GM21528 (cell line): Measurements from ENCODE around the gene CACNA1C.

Experiments used
- ATAC-seq: cut with Tn5 transposase; IDR thresholded peaks from one replicate; pipeline ENCODE4 v1.9.1; 2021; ENCODE audit warnings: mild to moderate bottlenecking, moderate library complexity; ENCODE audit not compliant: unreplicated experiment, low FRiP score

The CACNA1C gene

DNA sequence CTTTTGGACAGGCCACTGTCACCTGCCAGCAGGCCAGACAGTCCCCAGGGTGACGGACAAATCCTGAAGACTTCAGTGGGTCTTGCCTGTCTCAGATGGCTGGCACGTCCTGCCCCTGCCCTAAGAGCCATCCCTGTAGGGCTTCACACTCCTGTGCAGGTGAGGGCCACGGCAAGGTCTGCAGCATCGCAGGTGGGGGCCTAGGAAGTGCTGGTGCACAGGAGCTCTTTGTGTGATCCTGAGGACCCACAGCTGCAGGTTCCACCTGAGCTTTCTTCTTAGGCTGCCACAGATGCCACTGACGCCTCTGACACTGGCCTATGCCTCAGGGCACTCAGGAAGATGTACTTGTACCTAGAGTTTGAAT lies 633.5 kb downstream of the CACNA1C start:
- no peak for ATAC-seq

DNA sequence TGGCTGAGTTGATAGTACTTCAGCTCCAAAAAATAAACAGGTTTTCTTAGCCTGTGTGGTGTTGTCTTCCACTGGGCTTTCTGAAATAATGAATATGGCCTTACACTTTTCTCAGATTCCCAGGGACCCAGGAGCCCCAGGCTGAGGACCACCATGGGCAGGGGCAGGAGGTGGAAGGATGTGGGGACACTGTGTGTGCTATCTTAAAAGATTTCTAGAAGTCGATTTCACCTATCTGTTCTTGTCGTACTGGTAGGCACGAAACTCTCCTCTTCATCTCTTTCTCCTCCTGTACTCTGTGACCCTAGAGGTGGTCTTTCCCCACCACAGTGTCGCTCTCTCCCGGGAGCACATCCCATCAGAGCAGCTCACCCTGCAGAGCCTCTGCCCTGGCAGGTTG lies 634.3 kb downstream of the CACNA1C start:
- no peak for ATAC-seq

DNA sequence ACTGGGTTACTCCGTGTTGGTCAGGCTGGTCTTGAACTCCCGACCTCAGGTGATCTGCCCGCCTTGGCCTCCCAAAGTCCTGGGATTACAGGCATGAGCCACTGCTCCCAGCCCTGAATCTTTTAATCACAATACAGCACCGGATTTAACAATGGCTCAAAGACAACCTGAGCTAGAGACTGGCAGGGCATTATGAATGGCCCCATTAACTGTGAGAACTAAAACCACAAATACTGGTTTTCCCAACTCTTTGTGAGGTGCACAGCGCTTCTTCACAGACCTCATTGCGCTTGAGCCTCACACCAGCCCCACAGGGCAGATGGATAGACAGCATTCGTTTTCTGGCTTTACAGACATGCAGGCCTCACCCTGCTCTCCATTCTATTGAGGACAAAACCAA lies 634.9 kb downstream of the CACNA1C start:
- no peak for ATAC-seq

DNA sequence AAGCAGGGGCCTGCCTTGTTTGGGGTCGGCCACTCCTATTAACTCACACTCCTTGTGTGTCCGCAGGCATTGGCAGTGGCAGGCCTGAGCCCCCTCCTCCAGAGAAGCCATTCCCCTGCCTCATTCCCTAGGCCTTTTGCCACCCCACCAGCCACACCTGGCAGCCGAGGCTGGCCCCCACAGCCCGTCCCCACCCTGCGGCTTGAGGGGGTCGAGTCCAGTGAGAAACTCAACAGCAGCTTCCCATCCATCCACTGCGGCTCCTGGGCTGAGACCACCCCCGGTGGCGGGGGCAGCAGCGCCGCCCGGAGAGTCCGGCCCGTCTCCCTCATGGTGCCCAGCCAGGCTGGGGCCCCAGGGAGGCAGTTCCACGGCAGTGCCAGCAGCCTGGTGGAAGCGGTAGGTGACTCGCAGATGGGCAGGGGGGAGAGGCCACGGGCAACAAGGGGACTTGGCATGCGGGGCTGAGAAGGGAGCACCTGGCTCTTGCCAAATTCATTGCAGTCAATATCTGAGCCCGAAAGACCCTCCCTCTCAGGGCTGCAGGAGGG lies 635.7 kb downstream of the CACNA1C start:
- no peak for ATAC-seq

DNA sequence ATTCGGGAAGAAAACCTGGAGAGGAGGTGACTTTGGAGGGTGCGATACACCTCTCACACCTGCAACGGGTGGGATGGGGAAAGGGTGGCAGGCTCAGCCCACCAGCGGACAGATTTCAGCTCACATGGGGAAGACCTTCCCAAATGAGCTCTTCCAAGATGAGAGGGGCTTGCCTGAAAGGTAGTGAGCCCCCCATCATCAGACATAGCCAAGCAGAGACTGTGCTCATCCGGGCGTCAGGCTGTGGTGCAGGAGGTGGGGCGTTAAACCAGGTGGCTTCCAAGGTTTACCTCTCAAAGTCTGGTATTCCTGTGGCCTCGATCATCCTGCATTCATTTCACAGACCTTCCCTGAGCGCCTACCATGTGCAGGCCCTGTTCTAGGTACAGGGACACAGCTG lies 636.6 kb downstream of the CACNA1C start:
- no peak for ATAC-seq

DNA sequence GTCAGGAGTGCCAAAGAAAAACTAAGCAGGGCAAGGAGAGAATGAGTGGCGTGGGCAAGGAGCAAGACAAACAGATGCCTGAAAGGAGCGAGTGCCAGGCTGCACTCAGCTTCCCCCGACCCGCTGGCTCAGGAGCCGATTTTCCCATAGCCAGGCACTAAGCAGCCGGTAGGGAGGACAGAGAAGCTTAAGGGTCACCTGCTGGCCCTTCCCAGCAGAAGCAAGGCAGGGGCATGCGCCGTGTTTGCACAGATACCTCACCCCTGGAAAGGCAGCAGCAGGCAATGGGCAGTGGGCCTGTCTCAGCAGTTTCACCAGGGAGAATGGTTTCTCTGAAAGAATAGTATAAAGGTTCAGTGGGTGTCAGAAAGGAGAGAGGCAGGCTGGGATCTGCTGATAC lies 637.1 kb downstream of the CACNA1C start:
- ATAC-seq: no peak

DNA sequence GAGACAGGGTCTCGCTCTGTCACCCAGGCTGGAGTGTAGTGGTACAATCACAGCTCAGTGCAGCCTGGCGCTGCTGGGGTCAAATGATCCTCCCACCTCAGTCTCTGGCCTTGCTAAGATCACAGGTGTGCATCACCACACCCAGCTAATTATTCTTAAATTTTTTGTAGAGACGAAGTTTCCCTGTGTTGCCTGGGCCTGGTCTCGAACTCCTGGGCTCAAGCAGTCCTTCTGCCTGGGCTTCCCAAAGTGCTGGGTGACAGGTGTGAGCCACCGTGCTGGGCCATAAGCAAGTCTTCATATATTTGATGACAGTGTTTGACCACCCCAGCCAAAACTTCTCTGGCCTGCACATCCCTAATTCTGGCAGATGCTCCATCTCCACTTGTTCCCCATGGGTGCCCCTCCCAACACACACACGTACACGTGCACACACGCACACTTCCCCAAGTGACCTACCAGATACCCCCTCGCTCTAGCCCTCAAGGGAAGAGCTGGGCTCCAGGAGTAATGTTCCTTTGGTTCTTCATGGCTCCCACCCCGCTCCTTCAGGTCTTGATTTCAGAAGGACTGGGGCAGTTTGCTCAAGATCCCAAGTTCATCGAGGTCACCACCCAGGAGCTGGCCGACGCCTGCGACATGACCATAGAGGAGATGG lies 637.7 kb downstream of the CACNA1C start:
- ATAC-seq: no peak

DNA sequence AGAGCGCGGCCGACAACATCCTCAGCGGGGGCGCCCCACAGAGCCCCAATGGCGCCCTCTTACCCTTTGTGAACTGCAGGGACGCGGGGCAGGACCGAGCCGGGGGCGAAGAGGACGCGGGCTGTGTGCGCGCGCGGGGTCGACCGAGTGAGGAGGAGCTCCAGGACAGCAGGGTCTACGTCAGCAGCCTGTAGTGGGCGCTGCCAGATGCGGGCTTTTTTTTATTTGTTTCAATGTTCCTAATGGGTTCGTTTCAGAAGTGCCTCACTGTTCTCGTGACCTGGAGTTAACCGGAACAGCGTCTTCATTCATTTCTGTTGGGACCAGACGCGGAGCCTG lies 638.2 kb downstream of the CACNA1C start:
- no peak for ATAC-seq

DNA sequence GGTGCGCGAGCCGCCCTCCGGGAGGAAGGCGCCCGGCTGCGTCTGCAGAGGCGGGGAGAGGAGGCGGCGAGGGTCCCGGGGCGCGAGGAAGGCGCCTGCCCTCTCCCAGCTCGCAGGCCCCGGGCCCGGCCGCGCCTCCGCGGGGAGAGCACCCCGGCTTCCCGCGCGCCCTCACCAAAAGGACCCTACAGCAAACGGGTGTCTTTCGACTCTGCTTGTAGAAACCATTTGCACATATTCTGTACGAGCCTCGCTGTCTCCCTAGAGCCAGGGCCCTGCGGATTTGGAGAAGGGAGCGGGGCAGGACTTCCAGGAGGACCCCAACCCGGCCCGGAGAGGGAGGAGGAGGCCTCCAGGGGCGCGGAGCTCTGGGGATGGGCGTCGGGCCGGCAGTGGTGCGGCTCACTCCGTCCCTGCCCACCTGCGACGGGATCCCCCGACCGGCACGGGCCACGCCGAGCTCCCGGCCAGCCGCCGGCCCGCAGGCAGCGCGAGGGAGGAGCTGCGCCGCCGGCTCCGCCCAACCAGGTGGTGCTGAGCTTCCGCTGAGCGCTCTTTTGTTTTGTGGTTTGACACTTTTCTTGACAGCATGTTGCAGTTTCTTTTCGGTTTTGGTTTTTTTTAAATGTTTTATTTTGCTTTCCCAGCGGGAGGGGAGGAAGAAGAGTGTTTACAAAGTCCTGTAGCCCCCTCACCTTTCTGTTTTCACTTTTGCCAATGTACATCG lies 638.7 kb downstream of the CACNA1C start:
- ATAC-seq: no peak

DNA sequence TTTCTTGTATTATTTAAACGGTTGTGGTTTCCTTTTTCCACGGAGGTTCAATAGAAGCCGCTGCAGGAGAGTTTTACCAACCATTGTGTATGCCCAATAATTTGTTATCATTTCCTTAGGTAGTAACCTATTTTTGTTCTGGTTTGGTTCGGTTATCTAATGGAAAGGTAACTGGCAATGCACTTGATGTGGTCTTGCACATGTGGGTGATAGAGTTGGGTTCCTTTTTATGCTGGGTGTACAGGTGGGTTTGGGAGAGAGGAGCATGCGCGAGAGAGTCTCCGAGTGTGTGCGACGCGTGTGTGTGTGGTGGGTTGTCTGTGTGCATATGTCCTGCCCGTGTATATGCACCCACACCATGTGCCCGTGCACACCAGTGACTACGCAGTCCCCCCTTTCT lies 639.3 kb downstream of the CACNA1C start:
- no peak for ATAC-seq

DNA sequence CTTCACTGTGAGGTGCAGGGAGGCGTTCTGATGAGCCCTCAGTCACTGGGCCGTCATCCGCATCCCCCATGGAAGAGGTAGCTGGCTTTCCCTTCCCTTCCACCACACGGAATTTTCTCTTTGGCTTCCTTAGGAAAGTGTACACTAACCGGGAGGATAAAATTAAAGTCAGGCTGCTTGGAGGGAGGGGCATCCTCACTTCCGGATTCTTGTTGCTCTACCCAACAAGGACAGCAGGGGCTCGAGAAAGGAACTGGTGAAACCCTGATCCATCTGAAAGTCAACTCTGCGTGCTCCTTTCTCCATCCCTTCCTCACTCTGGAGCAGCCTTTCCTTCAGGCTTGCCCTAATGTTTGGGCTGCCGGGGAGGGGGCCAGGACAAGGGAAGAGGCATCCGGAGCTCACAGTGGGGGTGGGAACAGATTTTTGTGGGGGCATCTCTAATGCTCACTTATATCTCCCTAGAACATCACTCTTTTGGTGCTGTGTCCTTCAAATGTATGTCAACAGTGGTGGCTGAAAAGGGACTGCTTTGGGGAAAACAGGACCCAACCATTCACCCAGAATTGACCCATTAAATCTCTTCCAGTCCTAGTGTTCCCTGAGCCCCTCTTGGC lies 640.6 kb downstream of the CACNA1C start:
- no peak for ATAC-seq

DNA sequence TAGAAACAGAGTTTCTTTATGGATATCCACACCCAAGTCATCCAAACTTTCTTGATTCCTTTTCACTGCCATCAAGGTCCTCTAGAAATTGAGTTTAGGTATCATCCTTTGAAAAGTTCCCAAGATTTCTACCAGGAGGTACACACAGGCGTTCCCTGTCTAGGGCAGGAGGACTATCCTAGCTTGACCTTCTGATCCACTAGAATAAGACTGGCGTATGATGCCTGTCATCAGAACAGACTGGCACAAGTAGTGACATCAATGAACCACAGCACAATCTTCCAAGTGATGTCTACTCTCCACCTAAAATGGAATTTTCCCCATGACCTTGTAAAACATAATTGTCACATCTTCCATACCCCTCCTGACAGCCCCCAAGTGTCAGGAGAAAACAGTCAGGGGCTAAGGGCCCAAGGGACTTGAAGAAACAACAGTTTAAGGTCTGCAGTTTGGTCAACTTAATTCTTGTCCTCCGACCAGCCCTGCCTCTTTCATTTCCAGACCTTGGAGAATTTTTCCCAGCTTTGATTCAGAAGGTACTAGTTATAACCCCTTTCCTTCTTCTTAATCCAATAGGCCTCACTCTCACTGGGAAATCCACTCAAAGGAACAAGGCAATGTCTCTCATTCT lies 641.3 kb downstream of the CACNA1C start:
- ATAC-seq: no peak

DNA sequence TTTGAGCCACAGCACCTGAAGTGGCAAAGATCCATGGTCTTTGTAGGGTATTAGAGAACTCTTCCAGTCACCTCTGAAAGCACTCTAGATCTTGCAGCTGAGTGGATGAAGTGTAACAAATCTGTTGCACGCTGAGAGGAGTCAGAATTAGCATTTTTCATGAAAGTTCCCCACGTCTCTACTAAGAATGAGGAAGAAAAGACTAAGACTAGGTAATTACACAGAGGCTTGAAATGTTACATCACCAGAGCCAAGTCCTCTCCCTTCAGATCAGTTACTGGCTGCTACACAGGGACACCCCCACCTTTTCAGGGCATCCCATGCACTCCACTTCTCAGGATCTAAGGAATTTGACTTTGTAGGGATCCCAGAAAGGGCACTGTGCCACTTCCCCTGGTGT lies 643.3 kb downstream of the CACNA1C start:
- no peak for ATAC-seq

DNA sequence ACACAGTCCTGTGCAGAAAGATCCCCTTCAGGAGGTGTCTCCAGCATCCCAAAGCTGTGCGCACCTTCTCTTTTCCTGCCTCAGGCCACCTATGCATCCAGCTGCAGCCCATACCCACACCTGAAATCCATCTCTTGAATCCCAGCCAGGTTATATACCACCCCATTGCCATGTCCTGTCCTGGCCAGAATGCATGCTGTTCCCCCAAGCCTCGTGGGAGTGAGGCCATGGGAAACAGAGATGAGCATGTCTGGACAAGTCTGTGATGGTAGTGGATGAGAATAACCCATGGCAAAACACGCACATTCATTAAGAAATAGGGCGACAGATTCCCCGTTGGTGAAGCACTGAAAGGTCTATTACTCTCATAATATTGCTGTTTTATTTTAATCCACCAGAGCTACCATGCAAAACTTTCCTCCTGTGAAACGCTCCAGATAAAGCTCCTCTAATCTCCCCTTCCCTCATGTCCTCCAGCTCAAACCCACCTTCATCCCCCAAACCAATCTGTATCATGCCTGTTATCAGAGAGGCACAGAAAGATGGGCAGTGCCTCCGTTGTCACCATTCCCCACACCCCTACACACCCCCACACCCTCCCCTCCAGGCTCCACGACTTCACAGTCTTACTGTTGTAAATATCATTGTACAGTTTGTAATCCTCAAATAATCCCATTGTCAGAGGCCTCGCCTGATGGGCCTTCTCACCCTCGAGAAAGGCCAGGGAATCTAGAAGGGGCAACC lies 644.4 kb downstream of the CACNA1C start:
- no peak for ATAC-seq

DNA sequence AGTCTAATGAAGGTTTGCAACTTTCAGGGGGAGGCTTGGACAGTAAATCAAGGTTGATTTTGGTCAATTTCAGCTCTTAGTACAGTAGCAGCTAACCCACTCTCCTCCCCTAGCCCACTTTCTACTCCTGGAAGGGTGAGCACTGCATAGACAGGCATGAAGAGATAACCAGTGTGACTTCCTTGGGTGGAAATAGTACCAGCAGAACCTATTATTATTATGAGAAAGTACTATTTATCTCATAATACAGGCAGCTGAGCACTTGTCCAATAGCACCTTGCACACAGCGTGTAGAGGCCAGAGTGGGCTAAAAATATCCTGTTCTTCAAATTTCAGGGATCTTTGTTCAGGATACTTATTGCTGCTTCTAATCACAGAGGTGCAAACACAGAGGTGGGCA lies 645.8 kb downstream of the CACNA1C start:
- ATAC-seq: no peak

DNA sequence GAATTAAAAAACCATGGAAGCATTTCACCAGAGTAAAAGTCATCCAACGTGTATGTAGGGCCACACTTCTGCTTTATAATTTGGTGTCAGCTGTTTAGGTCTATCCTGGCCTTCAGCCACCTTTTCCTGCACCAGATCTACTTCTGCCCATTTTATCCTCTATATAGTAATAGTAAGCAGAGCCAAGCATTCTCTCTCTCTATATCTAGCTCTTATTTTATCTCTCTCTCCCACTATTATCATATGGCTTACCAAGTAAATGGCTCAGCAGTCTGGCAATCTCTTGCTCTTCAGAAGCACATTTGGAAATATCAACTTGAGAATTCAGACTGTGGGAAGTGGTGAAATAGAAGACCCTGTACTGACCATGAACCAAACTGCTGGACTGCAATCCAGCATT lies 657.9 kb downstream of the CACNA1C start:
- no peak for ATAC-seq

DNA sequence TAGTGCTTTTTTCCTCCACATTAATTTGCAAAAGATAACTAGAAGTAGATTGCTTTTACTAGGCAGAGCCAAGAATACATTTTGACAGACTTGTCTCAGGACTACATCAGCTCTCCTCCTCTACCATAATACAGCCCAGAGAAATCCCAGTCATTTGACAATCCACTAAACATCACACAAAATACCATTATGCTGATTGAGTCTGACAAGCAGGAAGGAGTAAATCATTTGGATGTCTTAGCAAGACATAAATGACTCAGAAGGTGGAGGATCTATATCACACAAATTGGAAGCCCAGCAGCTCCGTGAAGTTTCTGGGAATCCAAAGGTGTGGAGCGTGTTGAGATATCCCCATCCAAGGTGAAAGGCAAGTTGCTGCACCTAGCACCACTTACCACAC lies 666.6 kb downstream of the CACNA1C start:
- ATAC-seq: no peak

DNA sequence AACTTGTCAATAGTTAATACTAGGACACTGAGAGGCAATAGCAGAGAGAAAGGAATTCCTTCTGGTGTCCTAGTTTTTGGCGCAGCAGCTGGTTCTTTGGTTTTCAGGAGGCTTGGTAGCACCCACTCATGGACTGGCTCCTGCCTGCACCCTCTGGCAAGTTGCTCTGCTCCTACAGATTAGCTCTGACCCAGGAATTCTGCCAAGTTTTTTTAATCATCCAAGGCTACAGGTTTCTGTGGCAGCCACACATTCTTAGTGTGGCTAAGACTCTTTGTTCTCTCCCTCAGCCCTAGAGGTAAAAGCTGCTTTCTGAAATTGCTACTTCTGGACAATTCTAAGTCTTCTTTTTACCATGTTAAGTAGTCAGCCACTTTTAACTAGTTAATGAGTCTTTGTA lies 670.0 kb downstream of the CACNA1C start:
- no peak for ATAC-seq

DNA sequence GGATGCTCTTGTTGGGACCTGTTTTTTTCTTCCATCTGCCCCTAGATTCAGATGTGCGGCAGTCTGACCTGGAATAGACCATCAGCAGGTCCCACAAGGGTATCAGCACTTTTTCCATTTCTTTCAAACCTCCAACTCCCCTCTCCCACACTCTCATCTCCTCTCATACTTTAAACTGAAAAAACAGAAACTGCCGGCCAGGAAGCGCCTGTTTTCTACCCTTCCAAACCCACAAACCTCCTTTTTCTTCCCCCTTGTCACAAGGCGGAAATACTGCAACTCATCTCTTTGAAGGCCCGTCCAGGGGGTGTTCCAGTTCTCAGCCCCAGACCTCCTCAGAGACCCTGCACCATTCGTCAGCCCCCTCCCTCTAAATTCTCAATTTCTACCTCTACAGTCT lies 679.5 kb downstream of the CACNA1C start:
- ATAC-seq: no peak

DNA sequence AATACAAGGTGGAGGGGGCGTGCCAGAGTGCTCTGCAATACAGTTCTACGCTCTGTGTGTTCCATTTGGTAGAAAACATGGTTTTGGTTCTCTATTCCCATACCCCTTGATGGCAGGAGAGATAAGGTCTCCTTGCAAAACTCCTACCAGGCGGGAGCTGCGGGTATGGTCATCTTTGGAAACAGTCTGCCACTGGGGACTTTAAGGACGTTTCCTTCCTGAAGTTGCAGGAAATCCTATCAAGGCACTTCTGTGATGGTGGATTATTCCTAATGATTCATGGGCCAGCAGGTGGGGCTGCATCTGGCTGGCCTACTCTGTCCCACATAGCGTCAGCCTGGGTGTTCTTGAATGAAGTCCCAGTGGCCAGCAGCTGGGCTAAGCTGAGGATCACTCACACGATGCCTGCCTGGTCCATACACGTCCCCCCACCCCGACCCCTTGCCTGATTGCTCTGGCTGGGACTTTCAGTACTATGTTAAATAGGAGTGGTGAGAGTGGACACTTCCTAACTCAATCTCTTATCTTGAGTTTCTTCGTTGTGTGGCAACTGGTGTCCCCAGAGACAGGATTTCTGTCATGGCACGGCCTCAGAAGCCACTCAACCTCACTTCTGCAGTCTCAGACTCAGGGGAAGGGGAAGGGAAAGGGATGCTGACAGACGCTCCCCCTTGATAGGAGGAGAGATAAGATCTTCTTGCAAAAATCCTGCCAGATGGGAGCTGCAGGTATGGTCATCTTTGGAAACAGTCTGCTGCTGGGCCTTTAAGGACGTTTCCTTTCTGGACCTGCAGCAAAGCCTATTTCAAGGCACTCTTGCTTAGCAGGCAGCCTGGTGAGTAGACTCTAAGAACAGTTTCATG lies 680.9 kb downstream of the CACNA1C start:
- no peak for ATAC-seq
